Neural cell (in vitro differentiated cells): ENCODE measurements around the gene TTLL5. TPM values are rescaled to one million over a fixed set of nuclear protein-coding genes. Genes with fewer than 3 reads are reported as not detected.

Experiments used
- H2AFZ ChIP-seq: fragments of 200-600, 300-800 bp; sonication (generic), shearing (Covaris generic); 2 replicates; pipeline ENCODE4 v1.6.0; 2014; ENCODE audit warnings: low read depth, mild to moderate bottlenecking, antibody characterized with exemption, low read length, moderate library complexity
- H3F3A ChIP-seq: fragments of 200-600 bp; shearing (Covaris generic); 2 replicates; pipeline ENCODE4 v1.6.1; 2016; ENCODE audit warnings: mild to moderate bottlenecking, moderate library complexity, mixed read lengths, antibody characterized with exemption, low read length; ENCODE audit not compliant: insufficient read depth, poor library complexity, severe bottlenecking
- H3K27ac ChIP-seq: fragments of 200-600, 300-800 bp; sonication (generic), shearing (Covaris generic); 2 replicates; pipeline ENCODE4 v1.5.1; 2014; ENCODE audit warnings: mild to moderate bottlenecking, low read length, moderate library complexity
- H3K27me3 ChIP-seq: fragments of 300-800, 200-600 bp; sonication (generic), shearing (Covaris generic); 2 replicates; pipeline ENCODE4 v1.6.0; 2014; ENCODE audit warnings: mild to moderate bottlenecking, low read depth, low read length, moderate library complexity; ENCODE audit not compliant: insufficient read depth
- H3K36me3 ChIP-seq: fragments of 300-800, 200-600 bp; sonication (generic), shearing (Covaris generic); 2 replicates; pipeline ENCODE4 v1.5.1; 2014; ENCODE audit warnings: mild to moderate bottlenecking, antibody characterized with exemption, low read length, moderate library complexity; ENCODE audit not compliant: insufficient read depth
- H3K4me2 ChIP-seq: fragments of 300-800, 200-600 bp; sonication (generic), shearing (Covaris generic); 2 replicates; pipeline ENCODE4 v1.6.0; 2014; ENCODE audit warnings: mild to moderate bottlenecking, low read length
- H3K4me3 ChIP-seq: fragments of 300-800, 200-600 bp; sonication (generic), shearing (Covaris generic); 2 replicates; pipeline ENCODE4 v1.5.1; 2014; ENCODE audit warnings: mild to moderate bottlenecking, low read length, moderate library complexity
- H3K79me2 ChIP-seq: fragments of 200-600 bp; shearing (Covaris generic); replicated peaks from 2 replicates; pipeline ENCODE4 v1.6.0; 2014; ENCODE audit warnings: mild to moderate bottlenecking, low read length, moderate library complexity; ENCODE audit not compliant: insufficient read depth
- H3K9ac ChIP-seq: fragments of 300-800, 200-600 bp; sonication (generic), shearing (Covaris generic); 2 replicates; pipeline ENCODE4 v1.6.1; 2016; ENCODE audit warnings: mild to moderate bottlenecking, low read length, mixed read lengths
- H3K9me2 ChIP-seq: fragments of 200-600 bp; shearing (Covaris generic); 2 replicates; pipeline ENCODE4 v1.6.1; 2016; ENCODE audit warnings: mild to moderate bottlenecking, low read length, mixed read lengths; ENCODE audit not compliant: insufficient read depth
- H3K9me3 ChIP-seq: fragments of 200-600, 300-800 bp; sonication (generic), shearing (Covaris generic); 2 replicates; pipeline ENCODE4 v1.6.1; 2016; ENCODE audit warnings: mild to moderate bottlenecking, mixed run types, low read length, moderate library complexity, mixed read lengths
- H4K20me1 ChIP-seq: fragments of 200-600 bp; shearing (Covaris generic); 2 replicates; pipeline ENCODE4 v1.6.1; 2016; ENCODE audit warnings: mild to moderate bottlenecking, mixed run types; ENCODE audit not compliant: insufficient read depth
- CTCF ChIP-seq: fragments of 450-650 bp; IDR thresholded peaks from 2 replicates; pipeline ENCODE4 v1.5.1; 2014; ENCODE audit warnings: antibody characterized with exemption, mild to moderate bottlenecking, moderate library complexity; ENCODE audit not compliant: poor library complexity, severe bottlenecking
- EP300 ChIP-seq: fragments of 450-650 bp; conservative IDR thresholded peaks from 2 replicates; pipeline ENCODE4 v1.6.1; 2014; ENCODE audit warnings: antibody characterized with exemption, mild to moderate bottlenecking, moderate library complexity; ENCODE audit not compliant: poor library complexity, severe bottlenecking
- EZH2 ChIP-seq: fragments of 200-600, 300-800 bp; shearing (Covaris generic), sonication (generic); IDR thresholded peaks from 2 replicates; pipeline ENCODE4 v1.6.1; 2014; ENCODE audit warnings: antibody characterized with exemption, low read length, borderline replicate concordance, mild to moderate bottlenecking; ENCODE audit not compliant: insufficient read depth, poor library complexity, severe bottlenecking
- MXI1 ChIP-seq: fragments of 450-650 bp; conservative IDR thresholded peaks from 2 replicates; pipeline ENCODE4 v1.6.1; 2014; ENCODE audit warnings: antibody characterized with exemption, mild to moderate bottlenecking; ENCODE audit not compliant: poor library complexity, severe bottlenecking
- POLR2AphosphoS5 ChIP-seq: IDR thresholded peaks from 2 replicates; pipeline ENCODE4 v1.6.1; 2012
- RAD21 ChIP-seq: fragments of 450-650 bp; conservative IDR thresholded peaks from 2 replicates; pipeline ENCODE4 v1.6.1; 2014; ENCODE audit warnings: antibody characterized with exemption, mild to moderate bottlenecking, moderate library complexity
- REST ChIP-seq: IDR thresholded peaks from 2 replicates; pipeline ENCODE4 v1.6.1; 2012; ENCODE audit warnings: borderline replicate concordance
- SMC3 ChIP-seq: fragments of 450-650 bp; conservative IDR thresholded peaks from 2 replicates; pipeline ENCODE4 v1.6.1; 2014; ENCODE audit warnings: antibody characterized with exemption, mild to moderate bottlenecking, moderate library complexity; ENCODE audit not compliant: poor library complexity
- TAF1 ChIP-seq: IDR thresholded peaks from 2 replicates; pipeline ENCODE4 v1.6.1; 2012; ENCODE audit warnings: low read depth
- polyA plus RNA-seq: library from polyadenylated mRNA; depleted of rRNA; stranded (reverse); fragments of >200 nt; gene quantifications from 2 replicates; pipeline ENCODE4 v1.2.3, GENCODE V29; 2014

The TTLL5 gene
- polyA plus RNA-seq, 1 donor from 2014 or later, result 8.2 TPM

- H4K20me1 ChIP-seq, result no peaks in the 10 kb centered on the region
- TF ChIP-seq EZH2 (no peak), SMC3 (no peak), EP300 (no peak), CTCF (no peak), MXI1 (no peak), REST (no peak), TAF1 (no peak), RAD21 (no peak), POLR2AphosphoS5 (no peak)
- no peaks in the 10 kb centered on the region for H3K27me3 ChIP-seq
- no peaks in the 10 kb centered on the region for H3K9me2 ChIP-seq
- H3K79me2 ChIP-seq, result no peaks in the 10 kb centered on the region
- no peak overlapping the region for H3K4me3 ChIP-seq
- no peaks in the 10 kb centered on the region for H3K9me3 ChIP-seq
- no peak overlapping the region for H2AFZ ChIP-seq
- H3K36me3 ChIP-seq, result no peaks in the 10 kb centered on the region
- no peaks in the 10 kb centered on the region for H3F3A ChIP-seq
- H3K9ac ChIP-seq, result no peak overlapping the region
- H3K27ac ChIP-seq, result no peak overlapping the region
- H3K4me2 ChIP-seq, result no peak overlapping the region
Measured at GRCh38 chr14:75871181-75871880, 210.3 kb downstream of the TTLL5 start.

- Histone ChIP-seq H2AFZ (no peak overlapping the region), H3K79me2 (no peaks in the 10 kb centered on the region), H3K4me2 (no peak overlapping the region), H3K9me3 (no peaks in the 10 kb centered on the region), H3K27ac (no peak overlapping the region), H3K36me3 (no peaks in the 10 kb centered on the region), H3K4me3 (no peak overlapping the region), H3F3A (no peaks in the 10 kb centered on the region), H3K9ac (no peak overlapping the region), H3K9me2 (no peaks in the 10 kb centered on the region), H4K20me1 (no peaks in the 10 kb centered on the region), H3K27me3 (no peaks in the 10 kb centered on the region)
- no peak for TF ChIP-seq CTCF
- no peak for TF ChIP-seq REST
- TF ChIP-seq POLR2AphosphoS5, result no peak
- no peak for TF ChIP-seq EP300
- TF ChIP-seq TAF1, result no peak
Measured at GRCh38 chr14:75875958-75876357, 214.9 kb downstream of the TTLL5 start.
